Neural cell (in vitro differentiated cells): ENCODE data around the gene PTPRN2.

Source experiments
- CTCF ChIP-seq: fragments of 450-650 bp; IDR thresholded peaks from 2 replicates; pipeline ENCODE4 v1.5.1; 2014; ENCODE audit warnings: antibody characterized with exemption, mild to moderate bottlenecking, moderate library complexity; ENCODE audit not compliant: poor library complexity, severe bottlenecking
- EP300 ChIP-seq: fragments of 450-650 bp; conservative IDR thresholded peaks from 2 replicates; pipeline ENCODE4 v1.6.1; 2014; ENCODE audit warnings: antibody characterized with exemption, mild to moderate bottlenecking, moderate library complexity; ENCODE audit not compliant: poor library complexity, severe bottlenecking
- EZH2 ChIP-seq: fragments of 200-600, 300-800 bp; shearing (Covaris generic), sonication (generic); IDR thresholded peaks from 2 replicates; pipeline ENCODE4 v1.6.1; 2014; ENCODE audit warnings: antibody characterized with exemption, low read length, borderline replicate concordance, mild to moderate bottlenecking; ENCODE audit not compliant: insufficient read depth, poor library complexity, severe bottlenecking
- MXI1 ChIP-seq: fragments of 450-650 bp; conservative IDR thresholded peaks from 2 replicates; pipeline ENCODE4 v1.6.1; 2014; ENCODE audit warnings: antibody characterized with exemption, mild to moderate bottlenecking; ENCODE audit not compliant: poor library complexity, severe bottlenecking
- POLR2AphosphoS5 ChIP-seq: IDR thresholded peaks from 2 replicates; pipeline ENCODE4 v1.6.1; 2012
- RAD21 ChIP-seq: fragments of 450-650 bp; conservative IDR thresholded peaks from 2 replicates; pipeline ENCODE4 v1.6.1; 2014; ENCODE audit warnings: antibody characterized with exemption, mild to moderate bottlenecking, moderate library complexity
- REST ChIP-seq: IDR thresholded peaks from 2 replicates; pipeline ENCODE4 v1.6.1; 2012; ENCODE audit warnings: borderline replicate concordance
- SMC3 ChIP-seq: fragments of 450-650 bp; conservative IDR thresholded peaks from 2 replicates; pipeline ENCODE4 v1.6.1; 2014; ENCODE audit warnings: antibody characterized with exemption, mild to moderate bottlenecking, moderate library complexity; ENCODE audit not compliant: poor library complexity
- TAF1 ChIP-seq: IDR thresholded peaks from 2 replicates; pipeline ENCODE4 v1.6.1; 2012; ENCODE audit warnings: low read depth

GRCh38 chr7:157560710-157561522 is 1026.7 kb downstream of the PTPRN2 start:
- TF ChIP-seq SMC3, result no peak
- no peak for TF ChIP-seq TAF1
- no peak for TF ChIP-seq CTCF
- TF ChIP-seq EP300, result no peak
- TF ChIP-seq POLR2AphosphoS5, result no peak
- TF ChIP-seq MXI1, result no peak
- no peak for TF ChIP-seq REST
- no peak for TF ChIP-seq EZH2
- TF ChIP-seq RAD21, result no peak
